ENCODE measurements around the gene KLHDC1. TPM values are rescaled to one million over a fixed set of nuclear protein-coding genes. Genes with fewer than 3 reads are reported as not detected.

The KLHDC1 gene
- total RNA-seq, 1 donor from 2014 or later = 3.5 TPM

GRCh38 chr14:49761839-49762551, 69.1 kb downstream of the KLHDC1 start:
- H3K27me3 Mint-ChIP-seq = no peaks in the 10 kb centered on the region
- H3K27ac Mint-ChIP-seq = no peak overlapping the region
- no peak for DNase-seq (ENCODE audit: extremely low spot score, unreplicated experiment)
- H3K4me1 Mint-ChIP-seq (ENCODE audit: unreplicated experiment) = no peaks in the 10 kb centered on the region
- H3K36me3 Mint-ChIP-seq = no peaks in the 10 kb centered on the region
- no peak for TF ChIP-seq CTCF (conservative IDR thresholded peaks at IDR 0.05)
- H3K4me3 Mint-ChIP-seq = no peak overlapping the region
- H3K9me3 Mint-ChIP-seq = no peaks in the 10 kb centered on the region

GRCh38 chr14:49766839-49767238, 73.9 kb downstream of the KLHDC1 start:
- Mint-ChIP-seq H3K4me1 (ENCODE audit: unreplicated experiment) (peaks cover 27% of the 10 kb centered on the region), H3K36me3 (peaks cover 3% of the 10 kb centered on the region), H3K9me3 (no peaks in the 10 kb centered on the region), H3K27me3 (no peaks in the 10 kb centered on the region), H3K27ac (peak overlapping the region; percentile 100), H3K4me3 (peak overlapping the region; percentile 97)
- no peak for DNase-seq (ENCODE audit: extremely low spot score, unreplicated experiment)
- no peak for TF ChIP-seq CTCF (conservative IDR thresholded peaks at IDR 0.05)

GRCh38 chr14:49767270-49767570, 74.3 kb downstream of the KLHDC1 start:
- H3K27me3 Mint-ChIP-seq = no peaks in the 10 kb centered on the region
- DNase-seq (ENCODE audit: extremely low spot score, unreplicated experiment) = no peak
- H3K27ac Mint-ChIP-seq = peak overlapping the region; percentile 100
- H3K9me3 Mint-ChIP-seq = no peaks in the 10 kb centered on the region
- peaks cover 27% of the 10 kb centered on the region for H3K4me1 Mint-ChIP-seq (ENCODE audit: unreplicated experiment)
- TF ChIP-seq CTCF (conservative IDR thresholded peaks at IDR 0.05) = no peak
- H3K36me3 Mint-ChIP-seq = peaks cover 3% of the 10 kb centered on the region
- H3K4me3 Mint-ChIP-seq = peak overlapping the region; percentile 97

GRCh38 chr14:49767571-49768300, 74.8 kb downstream of the KLHDC1 start, which contains the start of gene KLHDC2:
Gene KLHDC2 (plus strand): TSS chr14:49768153. CDS start chr14:49768469, 316 bp downstream.
- peak; percentile 93 for DNase-seq (ENCODE audit: extremely low spot score, unreplicated experiment)
- Mint-ChIP-seq H3K9me3 (no peaks in the 10 kb centered on the region), H3K27ac (peak within 1 kb of the TSS; percentile 100), H3K4me1 (ENCODE audit: unreplicated experiment) (peaks cover 27% of the 10 kb centered on the region), H3K27me3 (no peaks in the 10 kb centered on the region), H3K4me3 (peak within 1 kb of the TSS; percentile 99), H3K36me3 (peaks cover 3% of the 10 kb centered on the region)
- peak; percentile 46 for TF ChIP-seq CTCF (conservative IDR thresholded peaks at IDR 0.05)

DNA sequence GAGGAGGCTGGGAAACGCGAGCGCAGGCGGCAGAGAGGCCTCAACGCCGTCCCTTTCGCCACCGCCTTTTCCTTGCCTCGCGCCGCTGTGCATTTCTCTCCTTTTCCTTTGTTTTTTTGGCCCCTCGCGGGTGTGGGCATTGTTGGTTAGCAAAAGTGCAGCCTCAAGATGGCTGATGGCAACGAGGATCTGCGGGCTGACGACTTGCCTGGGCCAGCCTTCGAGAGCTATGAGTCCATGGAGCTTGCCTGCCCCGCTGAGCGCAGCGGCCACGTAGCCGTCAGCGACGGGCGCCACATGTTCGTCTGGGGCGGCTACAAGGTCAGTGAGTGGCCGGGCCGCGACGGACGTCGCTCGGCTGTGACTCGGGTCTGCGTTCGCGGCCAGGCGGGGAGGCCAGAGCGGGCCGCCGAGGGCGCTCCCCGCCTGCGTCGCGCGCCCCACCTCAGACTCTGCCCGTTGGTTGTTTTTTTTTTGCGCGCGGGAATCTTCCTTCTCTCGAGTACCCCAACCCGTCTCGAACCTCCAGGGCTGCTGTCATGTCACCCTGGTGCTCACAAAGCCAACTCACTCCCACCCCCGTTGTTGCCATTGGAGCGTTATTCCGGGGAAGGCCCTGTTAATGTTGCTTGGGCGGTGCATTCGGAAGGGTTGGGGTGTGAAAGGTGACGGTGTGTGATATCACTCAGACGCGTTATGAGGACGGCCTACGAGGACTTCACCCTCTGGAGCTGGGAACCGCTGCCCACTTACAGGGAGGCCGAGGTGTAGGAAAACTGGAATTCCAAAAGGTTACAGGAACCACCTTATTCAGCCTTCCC, 75.6 kb downstream of the KLHDC1 start:
- peak overlapping the region; percentile 99 for H3K4me3 Mint-ChIP-seq
- H3K27ac Mint-ChIP-seq = peak overlapping the region; percentile 99
- DNase-seq (ENCODE audit: extremely low spot score, unreplicated experiment) = no peak
- H3K36me3 Mint-ChIP-seq = peaks cover 3% of the 10 kb centered on the region
- peaks cover 27% of the 10 kb centered on the region for H3K4me1 Mint-ChIP-seq (ENCODE audit: unreplicated experiment)
- TF ChIP-seq CTCF (conservative IDR thresholded peaks at IDR 0.05) = no peak
- no peaks in the 10 kb centered on the region for H3K9me3 Mint-ChIP-seq
- no peaks in the 10 kb centered on the region for H3K27me3 Mint-ChIP-seq
